HG02938 (cell line): ENCODE results near the gene WDR18.

Source experiments
- ATAC-seq: cut with Tn5 transposase; IDR thresholded peaks from one replicate; pipeline ENCODE4 v1.9.1; 2021; ENCODE audit warnings: mild to moderate bottlenecking, moderate library complexity; ENCODE audit not compliant: unreplicated experiment

The WDR18 gene, protein sequence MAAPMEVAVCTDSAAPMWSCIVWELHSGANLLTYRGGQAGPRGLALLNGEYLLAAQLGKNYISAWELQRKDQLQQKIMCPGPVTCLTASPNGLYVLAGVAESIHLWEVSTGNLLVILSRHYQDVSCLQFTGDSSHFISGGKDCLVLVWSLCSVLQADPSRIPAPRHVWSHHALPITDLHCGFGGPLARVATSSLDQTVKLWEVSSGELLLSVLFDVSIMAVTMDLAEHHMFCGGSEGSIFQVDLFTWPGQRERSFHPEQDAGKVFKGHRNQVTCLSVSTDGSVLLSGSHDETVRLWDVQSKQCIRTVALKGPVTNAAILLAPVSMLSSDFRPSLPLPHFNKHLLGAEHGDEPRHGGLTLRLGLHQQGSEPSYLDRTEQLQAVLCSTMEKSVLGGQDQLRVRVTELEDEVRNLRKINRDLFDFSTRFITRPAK

DNA sequence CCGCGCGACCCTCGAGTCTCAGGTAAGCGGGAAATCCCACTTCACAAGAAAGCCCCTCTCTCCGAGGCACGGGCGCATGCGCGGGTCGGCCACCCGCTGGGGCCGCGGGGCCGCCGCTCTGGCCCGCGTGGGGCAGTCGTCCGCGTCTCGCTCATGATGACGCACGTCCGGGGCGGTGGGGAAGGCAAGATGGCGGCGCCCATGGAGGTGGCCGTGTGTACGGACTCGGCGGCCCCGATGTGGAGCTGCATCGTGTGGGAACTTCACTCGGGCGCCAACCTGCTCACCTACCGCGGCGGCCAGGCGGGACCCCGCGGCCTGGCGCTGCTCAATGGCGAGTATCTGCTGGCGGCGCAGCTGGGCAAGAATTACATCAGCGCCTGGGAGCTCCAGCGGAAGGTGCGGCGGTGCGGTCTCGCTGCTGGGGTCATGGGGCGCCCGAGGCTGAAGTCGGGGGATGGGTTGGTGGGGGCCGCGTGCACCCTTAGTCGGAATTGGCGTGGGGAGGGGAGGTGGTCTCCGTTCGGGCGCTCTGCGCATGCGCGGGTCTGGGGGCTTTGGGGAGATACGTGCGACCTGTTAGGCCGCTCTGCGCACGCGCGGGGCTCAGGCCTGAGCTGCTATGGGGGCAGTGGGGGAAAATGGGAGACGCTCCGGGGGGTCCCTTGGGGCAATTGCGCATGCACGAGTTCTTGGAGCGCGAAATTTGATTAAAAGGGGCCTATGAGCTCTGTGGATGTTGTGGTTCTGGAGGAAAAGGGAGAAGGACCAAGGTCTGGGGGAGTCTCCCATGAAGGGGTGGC is at the start of gene WDR18:
TSS of gene WDR18 (plus strand) at position 181 of the 803 bp plus-strand sequence. CDS start at position 190, 9 bp downstream.
- ATAC-seq = peak; percentile 64

DNA sequence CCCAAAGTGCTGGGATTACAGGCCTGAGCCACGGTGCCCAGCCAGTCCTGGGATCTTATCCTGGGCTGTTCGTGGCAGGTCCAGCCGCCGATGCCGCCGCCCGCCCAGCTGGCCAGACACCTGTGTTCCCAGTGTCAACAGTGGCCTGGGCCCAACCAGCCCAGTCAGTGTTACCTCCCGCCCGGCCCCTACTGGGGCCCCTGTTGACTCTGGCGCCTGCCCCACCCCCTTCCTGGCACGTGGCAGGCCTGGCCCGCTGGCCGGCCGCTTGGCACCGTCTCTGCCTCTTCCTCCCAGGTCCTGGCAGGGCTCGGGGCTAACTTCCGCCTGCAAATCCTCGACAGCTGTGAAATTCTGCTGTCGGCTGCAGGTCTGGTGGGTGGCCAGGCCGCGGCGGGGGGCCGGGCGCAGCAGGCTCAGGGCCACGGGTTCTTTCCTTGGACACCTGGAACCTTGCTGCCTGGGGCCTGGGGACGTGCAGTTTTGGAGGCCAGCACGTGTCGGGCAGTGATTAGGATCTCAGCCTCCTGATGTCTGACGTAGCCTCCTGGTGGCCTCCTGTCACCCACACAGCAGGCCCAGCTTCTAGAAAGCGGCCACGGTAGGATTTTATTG is 49.2 kb upstream of the WDR18 start:
- ATAC-seq = no peak

- no peak for ATAC-seq
Observed at GRCh38 chr19:936175-936546, 48.0 kb upstream of the WDR18 start.

DNA sequence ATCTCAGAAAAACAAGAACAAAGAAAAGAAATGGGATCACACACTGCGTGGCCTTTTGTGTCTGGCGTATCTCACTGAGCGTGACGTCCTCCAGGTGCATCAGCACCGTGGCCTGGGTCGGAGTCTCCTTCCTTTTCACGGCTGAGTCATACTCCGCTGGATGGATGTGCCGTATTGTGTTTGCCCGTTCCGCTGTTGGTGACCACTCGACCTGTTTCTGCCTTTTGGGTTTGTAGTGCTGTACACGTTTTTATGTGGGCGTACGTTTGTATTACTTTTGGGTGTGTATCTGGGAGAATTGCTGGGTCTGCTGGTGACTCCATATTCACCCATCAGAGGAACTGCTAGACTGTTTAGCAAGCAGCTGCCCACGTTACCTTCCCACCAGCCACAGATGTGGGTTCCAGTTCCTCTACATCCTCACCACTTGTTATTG is 46.9 kb upstream of the WDR18 start:
- no peak for ATAC-seq

DNA sequence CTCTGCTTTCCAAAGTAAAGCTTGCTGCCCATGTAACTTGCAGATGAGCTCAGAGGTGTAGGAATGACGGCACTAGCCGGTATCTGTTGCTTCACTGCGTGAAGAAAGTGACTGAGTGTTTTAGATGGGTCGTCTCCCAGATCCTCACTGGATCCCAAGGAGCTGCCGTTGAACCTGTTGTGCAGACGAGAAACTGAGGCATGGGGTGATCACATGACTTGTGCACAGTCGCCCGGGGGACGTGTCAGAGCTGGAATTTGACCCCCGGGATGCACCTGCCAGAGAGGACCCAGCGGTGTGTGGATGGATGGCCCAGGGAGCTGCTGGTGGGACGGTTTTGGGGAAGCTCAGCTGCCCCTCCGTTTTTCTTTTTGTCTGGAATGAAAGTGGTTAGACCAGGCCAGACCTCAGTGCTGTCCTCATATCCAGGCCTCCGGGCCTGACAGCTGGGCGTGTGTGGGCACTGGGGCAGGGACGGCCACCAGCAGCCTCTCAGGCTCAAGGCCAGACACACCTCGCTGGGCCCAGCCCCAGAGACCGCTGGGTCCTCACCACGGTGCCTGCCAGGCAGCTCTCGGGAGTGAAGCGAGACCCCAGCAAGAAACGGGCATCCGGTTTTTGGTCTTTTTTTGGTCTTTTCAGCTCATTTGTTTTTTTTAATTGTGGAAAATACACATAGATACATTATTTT is 45.8 kb upstream of the WDR18 start:
- no peak for ATAC-seq

DNA sequence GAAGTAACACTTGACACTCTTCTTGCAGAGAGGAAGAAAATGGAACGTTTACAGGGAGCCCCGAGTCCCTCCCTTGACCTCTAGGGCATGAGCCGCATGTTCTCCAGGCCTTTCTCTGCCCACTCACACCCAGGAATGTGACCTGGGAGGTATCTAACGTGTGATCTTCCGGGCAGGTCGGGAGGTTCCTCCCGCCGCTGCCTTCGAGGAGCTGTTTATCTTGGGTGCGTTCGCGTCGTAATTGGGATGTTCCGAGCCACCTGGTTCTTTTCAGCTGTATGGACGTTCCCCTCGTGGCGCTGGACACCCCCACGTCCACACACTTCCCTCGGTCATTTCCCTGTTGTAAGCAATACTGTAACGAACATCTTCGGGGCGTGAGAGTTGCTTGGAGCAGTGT is 44.7 kb upstream of the WDR18 start:
- no peak for ATAC-seq

GRCh38 chr19:939922-940321 is 44.2 kb upstream of the WDR18 start:
- ATAC-seq = no peak

DNA sequence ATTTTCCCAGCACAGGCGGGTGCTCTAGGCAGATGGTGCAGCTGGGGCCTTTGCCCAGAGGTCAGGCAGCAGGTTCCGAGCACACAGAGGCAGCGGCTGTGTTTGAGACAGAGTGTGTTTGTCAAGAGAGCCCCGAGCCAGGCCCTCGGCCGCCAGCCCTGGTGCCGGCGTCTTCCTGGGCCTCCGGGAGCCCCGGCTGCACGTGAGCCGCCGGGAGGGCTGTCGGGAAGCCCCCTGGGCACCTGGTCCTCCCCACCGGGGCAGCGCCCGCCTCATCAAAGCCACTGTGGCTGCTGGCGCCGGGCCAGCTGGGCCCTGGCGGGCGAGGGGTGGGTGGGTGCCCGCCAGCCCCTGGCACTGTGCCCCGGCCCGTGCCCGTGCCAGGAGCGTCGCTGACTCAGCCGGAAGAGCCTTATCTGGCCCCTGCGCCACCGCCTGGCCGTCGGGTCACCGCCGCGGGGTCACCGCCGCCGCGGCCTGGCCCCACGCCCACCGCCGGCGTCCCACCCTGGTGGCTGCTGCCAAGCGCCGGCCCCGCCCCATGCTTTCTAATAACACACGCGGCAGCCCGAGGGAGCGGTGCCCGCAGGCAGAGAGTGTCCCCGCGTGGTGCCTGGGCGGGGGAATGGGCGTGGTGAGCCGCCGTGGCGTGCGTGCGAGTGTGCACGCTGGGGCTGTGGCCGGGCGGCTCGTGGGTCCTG is 43.4 kb upstream of the WDR18 start:
- ATAC-seq = no peak

DNA sequence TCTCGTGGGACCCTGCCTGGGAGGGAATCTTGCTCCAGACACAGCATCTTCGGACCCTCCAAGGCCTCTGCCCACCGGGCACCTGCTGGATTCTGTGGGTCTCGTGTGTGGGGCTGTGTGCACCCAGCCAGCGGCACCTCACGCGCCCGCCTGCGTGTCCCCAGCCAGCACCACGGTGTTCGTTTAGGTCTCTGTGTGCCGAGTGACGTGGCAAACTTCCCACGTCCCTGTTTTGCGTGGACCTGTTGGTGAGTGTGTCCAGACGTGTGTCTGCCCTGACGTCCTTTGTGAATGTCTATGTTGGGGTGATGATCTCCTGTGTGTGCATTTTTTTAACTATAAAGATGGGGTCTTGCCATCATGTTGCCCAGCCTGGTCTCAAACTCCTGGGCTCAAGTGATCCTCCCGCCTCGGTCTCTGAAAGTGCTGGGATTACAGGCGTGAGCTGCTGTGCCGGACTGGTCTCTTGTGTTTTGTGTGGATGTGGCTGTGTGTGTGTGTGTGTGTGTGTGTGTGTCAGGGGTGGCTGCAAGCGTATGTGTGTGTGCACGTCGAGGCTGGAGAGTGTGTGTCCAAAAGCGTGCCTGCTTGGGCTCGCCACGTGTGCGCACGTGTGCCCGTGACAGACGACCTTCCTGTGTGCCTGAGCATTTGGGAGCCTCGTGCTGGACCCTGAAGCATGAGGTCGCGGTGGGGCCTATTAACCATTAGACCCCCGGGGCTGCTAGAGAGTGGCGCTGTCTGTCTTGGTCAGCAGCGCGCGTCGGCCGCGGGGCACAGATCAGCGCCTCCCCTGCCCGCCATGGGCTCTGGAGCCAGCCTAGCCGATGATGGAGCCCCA is 42.6 kb upstream of the WDR18 start:
- ATAC-seq = no peak

DNA sequence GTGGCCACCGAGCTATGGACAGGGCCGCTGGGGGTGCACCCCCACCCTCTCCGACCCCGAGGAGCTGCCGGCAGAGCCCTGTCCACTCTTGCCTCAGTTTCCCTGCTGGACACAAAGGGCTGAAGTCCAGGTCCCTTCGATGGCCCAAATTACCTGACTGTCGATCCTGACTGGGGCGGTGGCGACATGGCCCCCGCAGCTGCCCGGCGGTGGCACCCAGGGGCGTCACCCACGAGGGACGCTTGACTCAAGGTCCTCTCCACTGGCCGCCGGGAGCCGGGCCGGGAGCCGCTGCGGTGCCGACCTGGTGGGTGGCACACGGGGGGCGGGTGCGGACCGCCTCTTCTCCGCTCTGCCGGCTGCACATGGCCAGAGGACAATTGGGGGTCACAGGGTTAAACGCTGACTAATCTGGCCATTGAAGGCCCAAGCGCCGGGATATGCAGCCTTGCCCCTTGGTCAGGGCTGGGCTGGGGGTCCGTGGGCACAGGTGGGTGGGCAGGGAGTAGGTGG is 42.0 kb upstream of the WDR18 start:
- ATAC-seq = no peak

- ATAC-seq = no peak
Observed at GRCh38 chr19:943551-944170, 40.5 kb upstream of the WDR18 start.

GRCh38 chr19:944171-944567 is 40.0 kb upstream of the WDR18 start:
- no peak for ATAC-seq

GRCh38 chr19:944663-945241 is 39.4 kb upstream of the WDR18 start:
- ATAC-seq = no peak

DNA sequence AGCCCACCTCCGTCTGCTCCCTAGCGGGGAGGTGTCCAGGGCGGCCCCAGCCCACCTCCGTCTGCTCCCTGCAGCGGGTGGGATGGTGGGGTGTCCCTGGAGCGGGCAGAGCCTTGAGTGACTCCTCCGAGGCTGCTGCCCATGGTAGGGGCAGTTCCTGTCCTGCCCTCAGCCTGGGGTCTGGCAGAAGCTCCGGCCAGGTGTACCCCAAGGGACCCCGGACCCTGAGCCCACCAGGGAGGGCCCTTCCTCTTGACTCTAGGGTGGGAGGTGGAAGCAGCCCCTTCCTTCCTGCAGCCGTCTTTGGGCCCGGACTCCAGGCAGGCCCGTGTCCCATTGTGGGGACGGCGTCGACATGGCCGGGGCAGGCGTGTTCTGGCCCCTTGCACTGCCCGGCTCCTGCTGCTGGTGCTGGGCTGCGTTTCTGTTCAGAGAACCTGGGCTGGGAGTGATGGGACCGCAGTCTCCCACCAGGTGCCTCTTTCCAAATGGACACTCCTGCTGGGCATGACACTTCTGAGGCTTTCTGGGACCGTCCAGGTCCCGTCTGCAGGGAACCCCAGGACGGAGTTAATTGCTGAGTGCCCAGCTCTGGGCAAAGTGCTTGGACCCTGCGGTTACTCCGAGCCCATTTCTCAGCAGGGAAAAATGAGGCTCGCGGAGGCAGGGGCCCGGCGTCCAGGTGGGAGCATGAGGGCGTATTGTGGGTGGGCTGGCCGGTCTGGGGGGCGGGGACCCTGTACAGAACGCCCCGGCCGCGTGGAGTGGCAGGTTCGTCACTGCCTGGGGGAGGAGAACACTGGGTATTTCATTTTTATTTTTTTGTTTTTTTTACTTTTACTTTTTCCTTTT is 38.5 kb upstream of the WDR18 start:
- no peak for ATAC-seq

- ATAC-seq = peak; percentile 9
Observed at GRCh38 chr19:947090-947706, 36.9 kb upstream of the WDR18 start.

- peak; percentile 50 for ATAC-seq
Observed at GRCh38 chr19:947707-948539, 36.2 kb upstream of the WDR18 start.
